B cell (primary cell): ENCODE measurements around the gene ABCA13. TPM values are rescaled to one million over a fixed set of nuclear protein-coding genes. Genes with fewer than 3 reads are reported as not detected.

ENCODE experiments used
- ATAC-seq: fragments of 200-7000 bp; cut with Tn5 transposase; one replicate; pipeline ENCODE4 v1.10.0; 2021; ENCODE audit warnings: low read depth, mild to moderate bottlenecking, moderate number of reproducible peaks, moderate library complexity
- CTCF ChIA-PET: fragments of 350-600 bp; sonication (Branson Sonifier 250); formaldehyde crosslinking; loops from one replicate; lab custom pipeline; 2021; ENCODE audit warnings: antibody characterized with exemption, inconsistent platforms; lab: Charles Lee
- POLR2A ChIA-PET: fragments of 350-600 bp; sonication (Branson Sonifier 250); formaldehyde crosslinking; loops from one replicate; lab custom pipeline; 2021; ENCODE audit warnings: antibody characterized with exemption; lab: Charles Lee
- DNase-seq: peaks from one replicate; pipeline ENCODE4 v3.0.0; 2013
- H2AFZ ChIP-seq: 2 replicates; pipeline ENCODE4 v1.6.1; 2012; ENCODE audit warnings: mild to moderate bottlenecking, low read depth, low read length; ENCODE audit not compliant: insufficient read depth, poor library complexity, severe bottlenecking
- H3K27ac ChIP-seq, 2 donors: 1 replicate in 1 of 2; 2 replicates in 1 of 2; pipeline ENCODE4 v1.5.1; 2012 to 2013; ENCODE audit warnings: low read length in 2 of 2, mild to moderate bottlenecking in 2 of 2, moderate library complexity in 1 of 2
- H3K27me3 ChIP-seq, 4 experiments: fragments of 200-600 bp in 1 of 4; sonication (generic) in 1 of 4; replicated peaks in 1 of 4; 1 replicate in 2 of 4; 2 replicates in 2 of 4; pipeline versions ENCODE4 v1.6.1 to v1.7.0; 2013 to 2016; ENCODE audit warnings: low read length in 3 of 4, mild to moderate bottlenecking in 2 of 4, mixed read lengths in 1 of 4, moderate library complexity in 1 of 4; ENCODE audit not compliant: insufficient read depth in 4 of 4, control insufficient read depth in 3 of 4; ENCODE audit errors: control extremely low read depth in 1 of 4
- H3K36me3 ChIP-seq, 2 experiments: replicated peaks in 1 of 2; 1 replicate in 1 of 2; 2 replicates in 1 of 2; pipeline versions ENCODE4 v1.6.1 to v1.7.1; 2013; ENCODE audit warnings: low read length in 1 of 2; ENCODE audit not compliant: insufficient read depth in 2 of 2, control insufficient read depth in 1 of 2; ENCODE audit errors: control extremely low read depth in 1 of 2, extremely low read depth in 1 of 2
- H3K4me1 ChIP-seq, 2 donors: fragments of 200-600 bp in 1 of 2; sonication (generic) in 1 of 2; 1 replicate in 1 of 2; 2 replicates in 1 of 2; pipeline versions ENCODE4 v1.5.1 to v1.6.1; 2013 to 2017; ENCODE audit warnings: low read length in 2 of 2; ENCODE audit not compliant: control insufficient read depth in 2 of 2, insufficient read depth in 2 of 2
- H3K4me2 ChIP-seq: replicated peaks from 2 replicates; pipeline ENCODE3; 2012; ENCODE audit warnings: mild to moderate bottlenecking, low read depth, low read length; ENCODE audit not compliant: poor library complexity, severe bottlenecking
- H3K4me3 ChIP-seq, 5 experiments: fragments of 200-600 bp in 1 of 5; sonication (generic) in 1 of 5; 1 replicate in 3 of 5; 2 replicates in 2 of 5; pipeline versions ENCODE4 v1.5.1 to v1.7.0; 2011 to 2016; ENCODE audit warnings: low read length in 4 of 5, mild to moderate bottlenecking in 4 of 5, low read depth in 2 of 5, control low read depth in 1 of 5, moderate library complexity in 1 of 5; ENCODE audit not compliant: insufficient read depth in 1 of 5; ENCODE audit errors: control extremely low read depth in 1 of 5, extremely low read depth in 1 of 5
- H3K79me2 ChIP-seq: fragments of 200-600 bp; sonication (generic); one replicate; pipeline ENCODE4 v1.6.0; 2016; ENCODE audit warnings: low read length; ENCODE audit not compliant: control insufficient read depth, insufficient read depth
- H3K9ac ChIP-seq: fragments of 200-600 bp; sonication (generic); 2 replicates; pipeline ENCODE4 v1.6.1; 2017; ENCODE audit warnings: mild to moderate bottlenecking, low read length, moderate library complexity
- H3K9me3 ChIP-seq, 3 donors: one replicate each; pipeline versions ENCODE4 v1.6.1 to v1.7.1; 2013; ENCODE audit warnings: low read length in 2 of 3; ENCODE audit not compliant: control insufficient read depth in 2 of 3, insufficient read depth in 1 of 3; ENCODE audit errors: control extremely low read depth in 1 of 3
- H4K20me1 ChIP-seq: 2 replicates; pipeline ENCODE4 v1.6.0; 2012; ENCODE audit warnings: mild to moderate bottlenecking, low read length; ENCODE audit not compliant: insufficient read depth, control insufficient read depth, poor library complexity, severe bottlenecking
- H3K27ac Mint-ChIP-seq: one replicate; pipeline ENCODE4 v1.8.0; 2021; ENCODE audit warnings: mixed read lengths
- H3K27me3 Mint-ChIP-seq: one replicate; pipeline ENCODE4 v1.8.0; 2021; ENCODE audit warnings: mixed read lengths
- H3K4me1 Mint-ChIP-seq: one replicate; pipeline ENCODE4 v1.8.0; 2021; ENCODE audit warnings: mixed read lengths
- H3K4me3 Mint-ChIP-seq: one replicate; pipeline ENCODE4 v1.8.0; 2021; ENCODE audit warnings: mixed read lengths
- H3K9me3 Mint-ChIP-seq: one replicate; pipeline ENCODE4 v1.8.0; 2022; ENCODE audit warnings: mixed read lengths; ENCODE audit not compliant: insufficient read depth
- CTCF ChIP-seq: fragments of 200-600 bp; IDR thresholded peaks from one replicate; pipeline ENCODE4 v1.8.0; 2022; ENCODE audit warnings: antibody characterized with exemption, mild to moderate bottlenecking
- EZH2 ChIP-seq: IDR thresholded peaks from 2 replicates; pipeline ENCODE4 v1.6.1; 2012; ENCODE audit warnings: borderline replicate concordance, low read depth, mild to moderate bottlenecking, moderate library complexity, low read length; ENCODE audit not compliant: insufficient read depth, poor library complexity, severe bottlenecking
- WGBS: methylation state at CpG from one replicate; pipeline ENCODE4 v1.1.5; 2013; ENCODE audit warnings: missing lambda C conversion rate; ENCODE audit not compliant: insufficient coverage; 5-methylcytosine and 5-hydroxymethylcytosine counted together
- intact Hi-C: fragments of 100-400 bp; cut with micrococcal nuclease; formaldehyde crosslinking; loops from one replicate; pipeline ENCODE4 v1.10.0; 2022
- polyA plus RNA-seq: library from polyadenylated mRNA; depleted of rRNA; stranded (reverse); fragments of >200 nt; gene quantifications from 2 replicates; pipeline ENCODE4 v1.2.3, GENCODE V29; 2012
- total RNA-seq, 2 donors: library from RNA; stranded (reverse); fragments of 120-200 nt in 1 of 2; gene quantifications; 1 replicate in 1 of 2; 2 replicates in 1 of 2; pipeline versions ENCODE4 v1.2.3 to v1.2.4, GENCODE V29; 2013 to 2022

ABCA13 gene
- total and polyA plus RNA-seq, 2 donors (not counting 1 experiment from before 2014, with no cell fraction given) = not detected

DNA sequence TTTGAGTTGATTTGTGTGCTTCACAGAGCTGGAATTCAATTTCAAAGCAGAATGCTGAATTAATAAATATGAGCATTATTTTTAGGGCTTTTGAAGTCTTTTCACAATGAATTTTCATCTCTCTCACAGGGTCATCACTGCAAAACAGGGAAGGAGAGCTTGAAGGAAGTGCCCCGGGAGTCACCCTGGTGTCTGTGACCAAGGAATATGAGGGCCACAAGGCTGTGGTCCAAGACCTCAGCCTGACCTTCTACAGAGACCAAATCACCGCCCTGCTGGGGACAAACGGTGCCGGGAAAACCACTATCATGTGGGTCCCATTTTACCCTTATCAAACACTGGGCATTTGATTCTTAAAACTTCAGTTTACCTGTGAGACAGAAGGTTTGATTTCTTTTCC is 217.7 kb downstream of the ABCA13 start:
- H3K27me3 ChIP-seq = no peaks in the 10 kb centered on the region
- no peaks in the 10 kb centered on the region for H4K20me1 ChIP-seq
- H3K27me3 Mint-ChIP-seq = no peaks in the 10 kb centered on the region
- H3K27ac Mint-ChIP-seq = no peak overlapping the region
- intact Hi-C loops = no loop called here
- ChIA-PET CTCF (no interaction called here), POLR2A (no interaction called here)
- H3K4me1 ChIP-seq = no peaks in the 10 kb centered on the region
- H2AFZ ChIP-seq = no peak overlapping the region
- no peak overlapping the region for H3K27ac ChIP-seq
- H3K4me1 Mint-ChIP-seq = no peaks in the 10 kb centered on the region
- no peak overlapping the region for H3K4me2 ChIP-seq
- no peaks in the 10 kb centered on the region for H3K79me2 ChIP-seq
- no peak overlapping the region for H3K4me3 Mint-ChIP-seq
- ATAC-seq (no peak), DNase-seq (no peak)
- H3K36me3 ChIP-seq = no peaks in the 10 kb centered on the region
- no CpG with 5 or more reads among the region's 4 CpGs for WGBS
- H3K9ac ChIP-seq = no peak overlapping the region
- H3K4me3 ChIP-seq = no peak overlapping the region
- peaks cover 0 to 3% (median 0%) of the 10 kb centered on the region in 3 donors for H3K9me3 ChIP-seq
- TF ChIP-seq CTCF = no peak
- H3K9me3 Mint-ChIP-seq = no peaks in the 10 kb centered on the region

DNA sequence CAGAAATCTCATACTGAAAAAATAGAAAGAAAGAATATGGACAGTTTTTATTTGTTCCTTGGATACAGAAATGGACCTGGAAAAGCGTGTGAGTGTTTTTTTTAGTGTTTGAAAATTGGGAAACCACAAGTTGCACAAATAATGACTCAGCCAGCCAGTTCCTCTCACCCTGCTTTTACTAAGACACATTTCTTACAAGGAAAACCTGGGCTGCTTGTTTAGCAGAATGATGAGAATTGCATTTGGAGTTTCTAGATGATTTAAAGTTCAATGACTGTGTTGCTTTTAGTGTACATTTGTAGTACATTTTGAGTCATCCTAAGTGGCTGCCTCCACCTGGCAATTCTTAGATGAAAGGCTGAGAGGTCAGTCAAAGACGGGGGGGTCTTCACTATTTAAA is 218.7 kb downstream of the ABCA13 start:
- CTCF ChIA-PET = no interaction called here
- H3K9me3 Mint-ChIP-seq = no peaks in the 10 kb centered on the region
- H3K36me3 ChIP-seq = no peaks in the 10 kb centered on the region
- H3K4me1 ChIP-seq = no peaks in the 10 kb centered on the region
- H2AFZ ChIP-seq = no peak overlapping the region
- H3K27me3 ChIP-seq = no peaks in the 10 kb centered on the region
- H3K4me3 Mint-ChIP-seq = no peak overlapping the region
- no CpG with 5 or more reads among the region's 2 CpGs for WGBS
- no peaks in the 10 kb centered on the region for H3K79me2 ChIP-seq
- no peak overlapping the region for H3K4me2 ChIP-seq
- H3K27ac ChIP-seq = no peak overlapping the region
- DNase-seq (no peak), ATAC-seq (no peak)
- H3K27me3 Mint-ChIP-seq = no peaks in the 10 kb centered on the region
- H3K9ac ChIP-seq = no peak overlapping the region
- H3K4me1 Mint-ChIP-seq = no peaks in the 10 kb centered on the region
- no peak overlapping the region for H3K4me3 ChIP-seq
- intact Hi-C loops = no loop called here
- TF ChIP-seq CTCF (no peak), EZH2 (no peak)
- no peak overlapping the region for H3K27ac Mint-ChIP-seq
- POLR2A ChIA-PET = no interaction called here
- H3K9me3 ChIP-seq = peaks cover 0 to 3% (median 0%) of the 10 kb centered on the region in 3 donors
- no peaks in the 10 kb centered on the region for H4K20me1 ChIP-seq
